HG03442 (cell line): ENCODE results near the gene IL1RAPL2.
"Not testable (repeated sequence)": the region's sequence is repeated elsewhere in the genome, so short reads cannot be mapped to it uniquely, and the experiment has no call there.

Experiments
- ATAC-seq: cut with Tn5 transposase; IDR thresholded peaks from one replicate; pipeline ENCODE4 v1.9.1; 2021; ENCODE audit warnings: mild to moderate bottlenecking, moderate library complexity; ENCODE audit not compliant: unreplicated experiment

IL1RAPL2 gene

DNA sequence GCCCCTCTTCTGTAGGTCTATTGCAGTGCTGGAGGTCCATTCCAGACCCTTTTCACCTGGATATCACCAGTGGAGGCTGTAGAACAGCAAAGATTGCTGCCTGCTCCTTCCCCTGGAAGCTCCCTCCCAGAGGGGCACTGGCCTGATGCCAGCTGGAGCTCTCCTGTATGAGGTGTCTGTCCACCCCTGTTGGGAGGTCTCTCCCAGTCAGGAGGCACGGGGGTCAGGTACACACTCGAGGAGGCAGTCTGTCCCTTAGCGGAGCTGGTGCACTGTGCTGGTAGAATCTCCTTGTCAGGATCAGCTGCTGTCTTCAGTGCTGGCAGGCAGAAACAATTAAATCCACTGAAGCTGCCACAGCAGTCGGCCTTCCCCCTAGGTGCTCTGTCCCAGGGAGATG is 276.6 kb downstream of the IL1RAPL2 start:
- no peak for ATAC-seq

- ATAC-seq, result no peak
These were observed 286.2 kb downstream of the IL1RAPL2 start for GRCh38 chrX:104852241-104852640.

- ATAC-seq, result no peak
These were observed 288.2 kb downstream of the IL1RAPL2 start for GRCh38 chrX:104854188-104854587.

DNA sequence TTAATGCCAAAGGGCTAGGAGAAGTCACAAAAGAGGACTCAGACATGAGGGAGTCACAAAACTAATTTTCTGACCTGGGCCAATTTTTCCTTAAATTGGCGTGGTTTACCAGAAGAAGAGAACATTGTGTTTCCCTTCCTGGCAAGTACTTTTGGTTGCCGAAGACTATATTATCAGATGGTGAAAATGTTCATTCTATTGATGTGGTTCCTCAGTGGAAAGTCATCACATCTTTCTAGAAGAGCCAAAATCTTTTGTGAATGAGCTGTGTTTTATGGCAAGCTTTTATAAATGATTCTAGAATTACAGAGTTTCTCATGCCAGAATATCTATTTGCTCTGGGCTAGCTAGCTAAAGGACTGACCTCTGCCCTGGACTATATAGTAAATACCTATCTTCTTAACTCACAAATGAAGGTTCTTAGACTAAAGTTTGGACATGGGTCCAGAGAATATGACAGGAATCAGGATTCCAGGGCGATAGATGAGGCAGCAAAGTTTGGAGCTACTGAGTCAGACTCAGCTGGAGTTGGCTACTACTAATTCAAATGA is 288.9 kb downstream of the IL1RAPL2 start:
- no peak for ATAC-seq

DNA sequence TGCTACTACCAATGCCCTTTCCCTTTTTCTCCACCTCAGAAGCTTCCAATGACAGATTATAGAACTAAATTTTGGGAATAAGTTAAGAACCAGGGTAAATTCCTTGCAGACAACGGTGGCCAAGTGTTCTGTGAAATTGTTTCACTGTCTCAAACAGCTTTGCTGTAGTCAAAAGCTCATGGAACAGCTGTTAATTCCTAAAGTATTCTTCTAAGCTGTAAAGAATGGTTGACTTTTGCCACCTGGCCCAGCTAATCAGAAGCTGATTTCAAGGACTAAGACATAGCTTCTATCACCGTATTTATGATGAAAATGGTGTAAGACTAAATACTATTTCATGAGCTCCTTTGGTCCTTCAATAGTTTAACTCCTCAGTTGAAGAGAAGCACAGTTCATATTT is 297.5 kb downstream of the IL1RAPL2 start:
- ATAC-seq, result no peak

DNA sequence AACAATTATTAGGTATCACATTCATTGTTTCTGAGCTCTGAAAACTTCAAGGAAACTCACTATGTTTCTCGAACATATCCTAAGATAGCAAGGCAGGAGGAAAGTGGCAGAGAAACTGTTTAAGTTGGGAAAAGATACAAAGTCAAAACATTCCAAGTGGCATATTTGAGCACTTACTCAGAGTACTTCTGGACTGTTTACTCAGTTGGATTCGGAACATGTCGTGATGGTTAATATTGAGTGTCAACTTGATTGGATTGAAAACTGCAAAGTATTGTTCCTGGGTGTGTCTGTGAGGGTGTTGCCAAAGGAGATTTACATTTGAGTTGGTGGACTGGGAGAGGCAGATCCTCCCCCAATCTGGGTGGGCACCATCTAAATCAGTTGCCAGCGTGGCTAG is 298.3 kb downstream of the IL1RAPL2 start:
- ATAC-seq, result no peak

DNA sequence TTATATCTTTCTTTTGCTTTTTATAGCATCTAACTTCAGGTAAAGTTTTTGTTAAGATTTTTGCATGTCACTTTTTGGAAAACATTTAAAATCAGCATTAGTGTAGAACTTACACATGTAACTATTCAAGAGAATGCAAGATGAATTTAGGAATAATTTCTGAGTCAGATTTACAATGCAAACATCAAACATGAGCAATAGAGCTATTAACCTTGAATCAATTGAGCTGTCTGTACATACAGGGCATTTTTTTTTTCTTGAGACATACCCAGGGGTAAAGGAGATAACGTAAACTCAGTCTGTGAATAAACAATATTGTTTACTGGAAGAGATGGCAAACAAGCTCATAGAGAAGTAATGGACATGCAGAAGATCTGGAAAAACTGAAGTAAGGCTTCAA is 311.5 kb downstream of the IL1RAPL2 start:
- no peak for ATAC-seq

DNA sequence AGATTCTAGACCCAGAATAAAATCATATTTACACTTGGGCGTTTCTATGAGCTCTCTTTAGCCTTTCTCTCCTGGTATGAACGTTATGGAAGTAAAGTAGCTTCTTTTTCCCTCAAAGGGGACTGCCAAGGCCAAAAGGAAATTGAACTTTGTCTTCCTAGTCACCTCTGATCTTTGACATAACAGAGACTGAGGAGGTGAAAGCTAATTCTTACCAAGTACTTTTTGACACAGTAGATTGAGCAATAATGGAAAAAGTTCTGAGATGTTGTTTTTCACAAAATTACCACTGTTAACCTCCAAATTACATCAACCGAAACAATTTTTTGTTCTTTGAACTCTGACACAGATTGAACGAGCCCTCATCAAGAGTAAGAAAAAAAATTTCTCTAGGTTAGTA is 336.1 kb downstream of the IL1RAPL2 start:
- ATAC-seq, result no peak

- ATAC-seq, result not testable (repeated sequence)
These were observed 343.7 kb downstream of the IL1RAPL2 start for GRCh38 chrX:104909694-104910093.

GRCh38 chrX:104913348-104913747 is 347.3 kb downstream of the IL1RAPL2 start:
- no peak for ATAC-seq

DNA sequence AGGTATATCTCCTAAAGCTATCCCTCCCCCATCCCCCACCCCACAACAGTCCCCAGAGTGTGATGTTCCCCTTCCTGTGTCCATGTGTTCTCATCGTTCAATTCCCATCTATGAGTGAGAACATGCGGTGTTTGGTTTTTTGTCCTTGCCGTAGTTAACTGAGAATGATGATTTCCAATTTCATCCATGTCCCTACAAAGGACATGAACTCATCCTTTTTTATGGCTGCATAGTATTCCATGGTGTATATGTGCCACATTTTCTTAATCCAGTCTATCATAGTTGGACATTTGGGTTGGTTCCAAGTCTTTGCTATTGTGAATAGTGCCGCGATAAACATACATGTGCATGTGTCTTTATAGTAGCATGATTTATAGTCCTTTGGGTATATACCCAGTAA is 348.7 kb downstream of the IL1RAPL2 start:
- not testable (repeated sequence) for ATAC-seq

DNA sequence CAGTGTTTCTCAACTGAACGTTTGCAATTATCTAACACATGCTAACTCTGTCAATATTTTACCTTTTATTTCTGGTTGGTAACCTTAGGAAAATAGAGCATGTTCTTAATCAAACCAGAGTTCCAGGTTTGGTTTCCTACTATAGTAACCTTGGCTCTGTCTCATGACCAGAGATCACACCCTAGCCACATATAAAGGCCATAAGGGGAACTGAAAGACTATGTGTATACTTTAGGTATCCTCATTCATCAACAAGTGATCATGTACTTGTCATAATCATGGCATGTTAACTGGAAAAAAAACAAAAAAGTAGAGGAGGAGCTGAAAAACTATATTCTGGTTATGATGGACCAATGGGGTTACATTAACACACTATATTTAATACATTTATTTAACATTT is 352.1 kb downstream of the IL1RAPL2 start:
- ATAC-seq, result peak; percentile 31

GRCh38 chrX:104921584-104922205 is 355.7 kb downstream of the IL1RAPL2 start:
- peak; percentile 4 for ATAC-seq

DNA sequence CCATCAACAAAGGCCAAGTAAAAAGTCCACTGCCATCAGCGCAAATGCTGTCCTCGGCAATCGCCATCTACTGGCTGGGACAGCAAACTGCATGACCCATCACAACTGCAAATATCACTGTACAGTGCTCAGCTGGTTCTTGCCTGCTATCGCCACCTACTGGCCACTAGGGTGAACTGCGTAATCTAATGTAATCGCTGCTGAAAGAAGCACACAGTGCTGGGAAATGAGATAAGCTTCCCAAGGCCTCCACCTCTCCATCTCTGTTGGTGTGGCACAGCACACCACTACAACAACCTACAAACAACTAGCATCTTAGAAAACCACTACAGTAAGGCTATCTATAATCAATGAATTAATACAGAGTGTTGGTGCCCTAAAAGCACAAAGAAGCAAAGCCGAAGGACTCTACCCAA is 356.2 kb downstream of the IL1RAPL2 start:
- ATAC-seq, result peak; percentile 98

GRCh38 chrX:104929324-104929723 is 363.3 kb downstream of the IL1RAPL2 start:
- ATAC-seq, result no peak

DNA sequence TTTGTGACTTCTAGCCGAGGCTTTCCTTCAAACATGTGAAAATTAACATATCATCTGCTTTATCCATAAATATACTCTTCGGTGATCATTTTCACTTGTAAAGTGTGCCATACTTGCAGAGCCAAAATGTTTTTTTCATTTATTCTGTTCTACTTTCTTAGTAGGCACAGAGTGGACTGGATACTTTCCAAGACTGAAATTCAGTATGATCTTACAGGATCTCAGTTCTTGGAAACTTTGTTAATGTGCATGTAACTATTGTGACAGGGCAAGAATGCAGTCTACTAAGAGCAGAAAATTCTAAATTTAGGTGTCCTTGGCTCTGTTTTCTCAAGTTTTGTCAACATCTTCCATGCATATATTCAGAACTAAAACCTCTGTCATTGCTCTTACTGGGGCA is 369.6 kb downstream of the IL1RAPL2 start:
- no peak for ATAC-seq

DNA sequence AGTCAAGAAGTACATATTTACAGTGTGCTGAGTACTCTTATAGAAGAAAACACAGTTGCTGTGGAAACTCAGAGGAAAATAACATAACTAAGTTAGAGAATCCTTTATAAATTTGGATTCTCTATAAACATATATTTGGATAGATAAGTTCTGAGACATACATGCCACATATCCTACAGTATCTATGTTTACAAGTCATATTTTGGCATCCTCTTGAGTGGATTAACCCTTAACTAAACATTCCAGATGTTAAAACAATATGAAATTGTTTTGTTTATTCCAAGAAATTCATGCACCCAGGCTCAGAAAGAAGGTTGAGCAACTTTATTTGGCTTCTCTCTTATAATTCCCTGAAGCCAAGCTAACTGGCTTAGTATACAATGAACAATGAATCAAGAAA is 387.3 kb downstream of the IL1RAPL2 start:
- no peak for ATAC-seq

DNA sequence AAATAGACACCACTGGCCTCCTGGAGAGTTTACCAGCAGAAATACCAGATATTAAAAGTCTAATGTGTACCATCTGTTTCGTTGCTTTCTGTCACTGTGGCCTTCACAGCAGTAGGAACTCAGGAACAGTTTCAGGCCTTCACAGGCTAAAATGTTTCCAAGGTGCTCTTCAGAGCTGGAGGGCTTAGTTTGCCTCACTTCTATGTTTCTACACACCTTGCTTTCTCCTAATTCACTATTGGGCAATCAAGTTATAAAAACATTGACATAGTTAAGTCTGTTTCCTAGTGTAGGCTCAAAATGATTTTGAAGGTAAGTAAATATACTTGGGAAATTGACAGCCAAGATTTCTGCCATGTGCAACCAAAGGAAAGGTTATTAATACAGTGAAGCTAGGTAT is 395.9 kb downstream of the IL1RAPL2 start:
- ATAC-seq, result no peak

- no peak for ATAC-seq
These were observed 402.2 kb downstream of the IL1RAPL2 start for GRCh38 chrX:104968241-104968640.

DNA sequence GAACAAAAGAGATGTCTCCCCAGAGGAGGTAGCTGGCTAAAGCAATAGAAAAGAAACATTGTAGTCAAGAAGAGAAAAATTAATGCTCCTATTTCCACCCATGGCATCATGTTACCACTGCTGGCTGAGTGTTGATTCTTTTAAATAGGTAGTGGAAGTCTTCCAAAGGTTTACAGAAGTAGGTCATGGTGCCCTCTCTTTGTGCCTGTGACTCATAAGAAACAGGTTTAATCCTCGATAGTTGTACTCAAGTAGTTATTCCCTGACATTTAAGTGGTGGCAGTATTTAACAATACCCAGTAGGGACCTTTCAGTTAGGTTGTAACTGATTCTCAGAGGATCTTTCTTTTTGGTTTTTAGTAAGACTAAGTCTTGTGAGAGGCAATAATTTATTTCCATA is 406.7 kb downstream of the IL1RAPL2 start:
- no peak for ATAC-seq

DNA sequence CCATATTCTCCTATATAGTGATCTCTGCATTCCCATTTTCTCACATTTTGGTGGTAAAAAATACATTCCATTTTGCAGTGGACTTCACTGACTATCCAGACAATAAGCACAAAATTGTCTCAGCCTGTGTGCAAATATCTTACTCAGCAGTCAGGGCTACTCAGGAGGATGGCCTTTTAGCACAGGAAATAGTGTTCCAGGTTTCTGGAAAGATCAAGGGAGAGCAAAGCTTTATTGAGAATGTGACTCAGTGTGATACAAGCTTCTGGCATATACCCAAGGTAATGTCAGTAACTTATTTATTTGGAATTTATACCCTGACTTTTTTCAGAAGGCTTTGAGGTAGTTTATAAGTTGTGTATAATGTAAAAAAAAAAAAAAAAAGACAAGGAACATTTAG is 421.1 kb downstream of the IL1RAPL2 start:
- no peak for ATAC-seq

DNA sequence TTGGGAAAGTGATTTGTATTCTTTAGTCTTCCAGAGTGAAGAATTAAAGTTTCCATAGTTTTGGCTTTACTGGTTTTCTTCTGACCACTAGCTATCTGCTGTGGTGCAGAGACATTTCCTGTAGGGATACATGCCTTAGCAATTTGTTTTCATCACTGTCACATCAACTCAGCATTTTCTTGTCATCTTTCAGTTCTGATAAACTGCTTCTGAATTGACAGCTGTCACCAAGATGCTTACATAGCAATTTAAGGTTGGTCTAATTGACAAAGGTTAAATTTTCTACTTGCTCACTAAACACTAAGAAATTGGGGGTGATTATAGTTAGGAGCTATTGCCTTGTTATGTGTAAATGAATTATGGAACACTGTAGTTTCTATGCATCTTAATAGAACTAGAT is 422.0 kb downstream of the IL1RAPL2 start:
- no peak for ATAC-seq

DNA sequence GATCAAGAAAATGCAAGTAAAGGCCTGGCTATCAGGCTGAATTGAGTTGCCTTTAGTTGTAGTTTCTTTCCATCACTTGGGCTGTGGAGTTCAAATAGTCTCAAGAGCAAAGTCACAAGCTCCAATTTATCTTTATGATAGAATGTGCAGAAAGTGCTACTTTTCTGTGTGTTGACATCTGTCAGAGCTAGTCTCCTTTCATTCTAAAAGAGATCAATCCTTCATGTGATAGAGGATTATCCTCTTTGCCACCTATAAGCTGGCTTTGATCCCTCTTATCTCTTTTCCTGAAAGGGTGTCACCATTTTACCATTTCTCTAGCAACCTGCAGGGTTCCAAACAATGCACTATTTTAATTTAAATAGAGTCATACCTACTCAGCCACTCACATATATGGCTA is 429.5 kb downstream of the IL1RAPL2 start:
- no peak for ATAC-seq
